Rectal smooth muscle tissue (tissue), 1 donor: ENCODE data around the gene FAU.

ENCODE experiments used
- H3K27ac ChIP-seq: one replicate; pipeline ENCODE4 v1.7.0; 2013; ENCODE audit warnings: low read depth, low read length, inconsistent platforms
- H3K27me3 ChIP-seq: one replicate; pipeline ENCODE4 v1.7.0; 2013; ENCODE audit warnings: low read length; ENCODE audit not compliant: control insufficient read depth, insufficient read depth
- H3K36me3 ChIP-seq: one replicate; pipeline ENCODE4 v1.7.0; 2013; ENCODE audit warnings: low read length; ENCODE audit not compliant: control insufficient read depth, insufficient read depth
- H3K4me1 ChIP-seq: one replicate; pipeline ENCODE4 v1.7.0; 2013; ENCODE audit warnings: low read length; ENCODE audit not compliant: control insufficient read depth, insufficient read depth
- H3K4me3 ChIP-seq: one replicate; pipeline ENCODE4 v1.7.0; 2013; ENCODE audit warnings: low read length
- H3K9ac ChIP-seq: one replicate; pipeline ENCODE4 v1.7.0; 2013; ENCODE audit warnings: low read length

FAU gene

GRCh38 chr11:65133724-65134123 is 11.8 kb upstream of the FAU start:
- H3K4me3 ChIP-seq: peak overlapping the region; percentile 97
- peaks cover 7% of the 10 kb centered on the region for H3K4me1 ChIP-seq
- H3K36me3 ChIP-seq: peaks cover 40% of the 10 kb centered on the region
- no peaks in the 10 kb centered on the region for H3K27me3 ChIP-seq
- H3K27ac ChIP-seq: peak overlapping the region; percentile 100
- peak overlapping the region; percentile 95 for H3K9ac ChIP-seq

- peaks cover 7% of the 10 kb centered on the region for H3K4me1 ChIP-seq
- no peak overlapping the region for H3K27ac ChIP-seq
- no peak overlapping the region for H3K9ac ChIP-seq
- H3K27me3 ChIP-seq: no peaks in the 10 kb centered on the region
- peaks cover 46% of the 10 kb centered on the region for H3K36me3 ChIP-seq
- peak overlapping the region; percentile 97 for H3K4me3 ChIP-seq
These were observed 11.2 kb upstream of the FAU start for GRCh38 chr11:65132988-65133700.

GRCh38 chr11:65132238-65132987 is 10.5 kb upstream of the FAU start:
- Histone ChIP-seq H3K27me3 (no peaks in the 10 kb centered on the region), H3K27ac (no peak overlapping the region), H3K36me3 (peaks cover 50% of the 10 kb centered on the region), H3K4me1 (peaks cover 7% of the 10 kb centered on the region), H3K9ac (no peak overlapping the region), H3K4me3 (peak overlapping the region; percentile 97)

GRCh38 chr11:65131895-65132237 is 9.9 kb upstream of the FAU start:
- H3K4me3 ChIP-seq: peak overlapping the region; percentile 97
- no peaks in the 10 kb centered on the region for H3K27me3 ChIP-seq
- no peak overlapping the region for H3K9ac ChIP-seq
- no peak overlapping the region for H3K27ac ChIP-seq
- peaks cover 7% of the 10 kb centered on the region for H3K4me1 ChIP-seq
- peaks cover 52% of the 10 kb centered on the region for H3K36me3 ChIP-seq

- Histone ChIP-seq H3K4me1 (peaks cover 7% of the 10 kb centered on the region), H3K27ac (no peak overlapping the region), H3K9ac (no peak overlapping the region), H3K4me3 (no peak overlapping the region), H3K36me3 (peaks cover 56% of the 10 kb centered on the region), H3K27me3 (no peaks in the 10 kb centered on the region)
These were observed 9.5 kb upstream of the FAU start for GRCh38 chr11:65131417-65131776.

- Histone ChIP-seq H3K36me3 (peaks cover 58% of the 10 kb centered on the region), H3K27ac (no peak overlapping the region), H3K9ac (no peak overlapping the region), H3K4me3 (no peak overlapping the region), H3K4me1 (peaks cover 7% of the 10 kb centered on the region), H3K27me3 (no peaks in the 10 kb centered on the region)
These were observed 8.9 kb upstream of the FAU start for GRCh38 chr11:65130631-65131416.

- peaks cover 63% of the 10 kb centered on the region for H3K36me3 ChIP-seq
- no peaks in the 10 kb centered on the region for H3K27me3 ChIP-seq
- no peak overlapping the region for H3K4me3 ChIP-seq
- no peak overlapping the region for H3K27ac ChIP-seq
- H3K9ac ChIP-seq: no peak overlapping the region
- H3K4me1 ChIP-seq: peaks cover 7% of the 10 kb centered on the region
These were observed 7.9 kb upstream of the FAU start for GRCh38 chr11:65129649-65130441.

- no peak overlapping the region for H3K4me3 ChIP-seq
- peaks cover 6% of the 10 kb centered on the region for H3K4me1 ChIP-seq
- no peaks in the 10 kb centered on the region for H3K27me3 ChIP-seq
- no peak overlapping the region for H3K9ac ChIP-seq
- H3K27ac ChIP-seq: no peak overlapping the region
- peaks cover 67% of the 10 kb centered on the region for H3K36me3 ChIP-seq
These were observed 6.5 kb upstream of the FAU start for GRCh38 chr11:65128182-65129145.

- Histone ChIP-seq H3K4me1 (no peaks in the 10 kb centered on the region), H3K9ac (no peak overlapping the region), H3K27ac (no peak overlapping the region), H3K36me3 (peaks cover 62% of the 10 kb centered on the region), H3K4me3 (no peak overlapping the region), H3K27me3 (no peaks in the 10 kb centered on the region)
These were observed 5.7 kb upstream of the FAU start for GRCh38 chr11:65127473-65128181.

- H3K4me1 ChIP-seq: no peaks in the 10 kb centered on the region
- H3K36me3 ChIP-seq: peaks cover 54% of the 10 kb centered on the region
- H3K27me3 ChIP-seq: no peaks in the 10 kb centered on the region
- H3K4me3 ChIP-seq: no peak overlapping the region
- H3K9ac ChIP-seq: no peak overlapping the region
- no peak overlapping the region for H3K27ac ChIP-seq
These were observed 4.8 kb upstream of the FAU start for GRCh38 chr11:65126624-65127274.
